ENCODE measurements around the gene CLGN. TPM values are rescaled to one million over a fixed set of nuclear protein-coding genes. Genes with fewer than 3 reads are reported as not detected.

CLGN gene
- total RNA-seq, 1 experiment from 2014 or later: 9.6 TPM

DNA sequence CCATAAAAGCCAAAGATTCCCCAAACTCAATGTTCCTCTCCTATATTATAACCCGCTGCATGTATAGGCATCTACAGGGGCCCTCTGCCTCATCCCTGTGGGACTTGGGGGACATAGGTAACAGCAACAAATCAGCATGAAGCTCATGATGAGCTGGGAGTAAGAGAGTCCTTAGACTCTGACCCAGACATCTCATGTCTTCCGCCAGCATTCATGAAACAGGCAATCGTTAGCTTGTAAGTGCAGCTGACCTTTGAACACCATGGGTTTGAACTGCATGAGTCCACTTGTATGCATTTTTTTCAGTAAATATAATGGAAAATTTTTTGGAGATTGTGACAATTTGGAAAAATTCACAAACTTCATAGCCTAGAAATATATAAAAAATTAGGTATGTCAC, 64.4 kb downstream of the CLGN start:
- no peaks in the 10 kb centered on the region for H3K27me3 ChIP-seq (ENCODE audit: low read length)
- H3K9me2 ChIP-seq (replicated peaks; ENCODE audit: low read length): no peaks in the 10 kb centered on the region
- POLR2A ChIA-PET (ENCODE audit: unreplicated experiment): no interaction called here
- BruUV-seq (replicated peaks): no TSS peak
- TF ChIP-seq EZH2 (IDR thresholded peaks at IDR 0.05; ENCODE audit: low read length, unreplicated experiment) (no peak), EZH2phosphoT487 (IDR thresholded peaks at IDR 0.05; ENCODE audit: borderline replicate concordance, low read length) (no peak)
- TF ChIP-seq, protein P1, sequence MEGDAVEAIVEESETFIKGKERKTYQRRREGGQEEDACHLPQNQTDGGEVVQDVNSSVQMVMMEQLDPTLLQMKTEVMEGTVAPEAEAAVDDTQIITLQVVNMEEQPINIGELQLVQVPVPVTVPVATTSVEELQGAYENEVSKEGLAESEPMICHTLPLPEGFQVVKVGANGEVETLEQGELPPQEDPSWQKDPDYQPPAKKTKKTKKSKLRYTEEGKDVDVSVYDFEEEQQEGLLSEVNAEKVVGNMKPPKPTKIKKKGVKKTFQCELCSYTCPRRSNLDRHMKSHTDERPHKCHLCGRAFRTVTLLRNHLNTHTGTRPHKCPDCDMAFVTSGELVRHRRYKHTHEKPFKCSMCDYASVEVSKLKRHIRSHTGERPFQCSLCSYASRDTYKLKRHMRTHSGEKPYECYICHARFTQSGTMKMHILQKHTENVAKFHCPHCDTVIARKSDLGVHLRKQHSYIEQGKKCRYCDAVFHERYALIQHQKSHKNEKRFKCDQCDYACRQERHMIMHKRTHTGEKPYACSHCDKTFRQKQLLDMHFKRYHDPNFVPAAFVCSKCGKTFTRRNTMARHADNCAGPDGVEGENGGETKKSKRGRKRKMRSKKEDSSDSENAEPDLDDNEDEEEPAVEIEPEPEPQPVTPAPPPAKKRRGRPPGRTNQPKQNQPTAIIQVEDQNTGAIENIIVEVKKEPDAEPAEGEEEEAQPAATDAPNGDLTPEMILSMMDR (conservative IDR thresholded peaks at IDR 0.05; ENCODE audit: low read depth, low read length): no peak
- no peak overlapping the region for H3K4me2 ChIP-seq (ENCODE audit: low read length)
- no peak overlapping the region for H3K4me3 ChIP-seq (ENCODE audit: low read length)
- peaks cover 9% of the 10 kb centered on the region for H3K4me1 ChIP-seq (ENCODE audit: insufficient read depth, low read length)
- no peak overlapping the region for H3K27ac ChIP-seq (ENCODE audit: low read length)
- DNase-seq (no peak), ATAC-seq (no peak)
- peaks cover 6% of the 10 kb centered on the region for H3F3A ChIP-seq (ENCODE audit: low read length, unreplicated experiment)
- CTCF ChIA-PET: no interaction called here
- H2AFZ ChIP-seq (ENCODE audit: low read length): no peak overlapping the region
- H3K79me2 ChIP-seq (ENCODE audit: low read length): no peaks in the 10 kb centered on the region
- no peaks in the 10 kb centered on the region for H3K9me3 ChIP-seq (ENCODE audit: low read length)
- no peak overlapping the region for H3K9ac ChIP-seq (ENCODE audit: low read length)
- H4K20me1 ChIP-seq (ENCODE audit: low read length): no peaks in the 10 kb centered on the region
- no peaks in the 10 kb centered on the region; the same call in 1 of the 2 replicates for H3K36me3 ChIP-seq (ENCODE audit: low read depth, low read length)
- intact Hi-C loops (cut with micrococcal nuclease): no loop called here

DNA sequence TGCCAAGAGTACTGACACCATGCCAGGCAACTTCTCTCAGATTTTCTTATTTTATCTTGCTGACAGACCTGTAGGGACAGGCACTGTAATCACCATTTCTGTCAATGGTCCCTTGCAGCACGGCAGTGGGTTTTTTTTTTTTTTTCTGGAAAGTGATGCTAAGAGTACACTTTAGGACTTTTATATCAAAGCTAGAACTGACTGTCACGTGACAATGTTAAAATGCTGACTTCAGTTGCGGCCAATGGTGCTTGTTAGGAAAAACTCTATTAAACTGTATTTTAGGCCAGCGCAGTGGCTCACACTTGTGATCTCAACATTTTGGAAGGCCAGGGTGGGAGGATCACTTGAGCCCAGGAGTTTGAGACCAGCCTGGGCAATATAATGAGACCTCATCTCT, 66.3 kb downstream of the CLGN start:
- intact Hi-C loops (cut with micrococcal nuclease): loop anchor here (2.0 kb wide), 1 partner anchor 490 kb away; no protein-coding TSS in a partner anchor
- no peak overlapping the region for H3K9ac ChIP-seq (ENCODE audit: low read length)
- no peaks in the 10 kb centered on the region for H3F3A ChIP-seq (ENCODE audit: low read length, unreplicated experiment)
- no peaks in the 10 kb centered on the region for H3K27me3 ChIP-seq (ENCODE audit: low read length)
- POLR2A ChIA-PET (ENCODE audit: unreplicated experiment): no interaction called here
- no peaks in the 10 kb centered on the region for H3K79me2 ChIP-seq (ENCODE audit: low read length)
- CTCF ChIA-PET: interaction anchor here (0.7 kb wide), 1 partner anchor 66 kb away, joined by 4 read pairs; the partner anchor contains the start of gene CLGN
- no peaks in the 10 kb centered on the region for H3K9me3 ChIP-seq (ENCODE audit: low read length)
- no peak overlapping the region for H3K4me2 ChIP-seq (ENCODE audit: low read length)
- no peaks in the 10 kb centered on the region for H3K4me1 ChIP-seq (ENCODE audit: insufficient read depth, low read length)
- TF ChIP-seq EZH2phosphoT487 (IDR thresholded peaks at IDR 0.05; ENCODE audit: borderline replicate concordance, low read length): no peak
- TF ChIP-seq, protein P1 (conservative IDR thresholded peaks at IDR 0.05; ENCODE audit: low read depth, low read length): no peak
- no peak for TF ChIP-seq EZH2 (IDR thresholded peaks at IDR 0.05; ENCODE audit: low read length, unreplicated experiment)
- BruUV-seq (replicated peaks): no TSS peak
- no peak overlapping the region for H3K27ac ChIP-seq (ENCODE audit: low read length)
- ATAC-seq (no peak), DNase-seq (no peak)
- H3K36me3 ChIP-seq (ENCODE audit: low read depth, low read length): no peaks in the 10 kb centered on the region; the same call in 1 of the 2 replicates
- no peak overlapping the region for H3K4me3 ChIP-seq (ENCODE audit: low read length)
- no peaks in the 10 kb centered on the region for H3K9me2 ChIP-seq (replicated peaks; ENCODE audit: low read length)
- no peaks in the 10 kb centered on the region for H4K20me1 ChIP-seq (ENCODE audit: low read length)
- H2AFZ ChIP-seq (ENCODE audit: low read length): no peak overlapping the region

DNA sequence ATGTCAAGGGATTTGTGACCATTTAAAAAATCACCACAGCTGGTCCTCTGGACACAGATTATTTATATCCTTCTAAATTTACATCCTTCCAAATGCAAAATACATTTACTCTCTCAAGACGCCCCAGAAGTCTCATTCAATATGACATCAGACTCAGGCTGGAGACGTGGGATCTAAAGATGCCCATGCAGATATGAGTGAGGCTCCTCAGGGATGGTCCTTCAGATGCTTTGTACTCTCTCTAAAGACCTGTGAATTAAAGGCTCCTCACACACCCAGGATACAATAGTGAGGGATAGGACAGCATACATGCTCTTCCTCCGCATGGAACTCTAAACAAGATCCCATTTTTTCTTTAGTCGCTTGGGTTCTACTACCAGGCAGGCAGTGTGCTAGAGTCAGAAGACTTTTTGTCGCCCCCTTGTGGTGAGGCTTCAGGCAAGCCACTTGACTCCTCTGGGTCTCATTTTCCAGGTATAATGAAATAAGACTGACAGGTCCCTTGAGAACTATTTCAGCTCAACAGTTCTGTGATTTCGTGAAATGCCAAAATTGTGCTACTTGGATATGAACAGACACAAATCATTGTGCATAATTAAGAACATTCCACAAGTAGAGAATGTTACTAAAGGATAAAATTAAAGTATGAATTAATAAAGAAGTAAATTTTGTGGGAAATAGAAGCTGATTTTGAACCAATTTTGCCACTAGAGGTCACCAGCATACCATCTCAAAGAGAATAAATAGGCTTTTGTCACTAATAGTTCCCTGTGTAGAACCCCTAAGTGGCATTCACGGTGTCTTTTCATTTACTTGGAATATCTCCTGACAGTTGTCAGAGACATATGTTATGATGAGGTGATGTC, 67.7 kb downstream of the CLGN start:
- H3K4me3 ChIP-seq (ENCODE audit: low read length): no peak overlapping the region
- no peaks in the 10 kb centered on the region for H3K9me3 ChIP-seq (ENCODE audit: low read length)
- H3K36me3 ChIP-seq (ENCODE audit: low read depth, low read length): no peaks in the 10 kb centered on the region; the same call in 1 of the 2 replicates
- BruUV-seq (replicated peaks): no TSS peak
- TF ChIP-seq EZH2 (IDR thresholded peaks at IDR 0.05; ENCODE audit: low read length, unreplicated experiment): no peak
- TF ChIP-seq, protein P1 (conservative IDR thresholded peaks at IDR 0.05; ENCODE audit: low read depth, low read length): peak; percentile 89
- H3K27ac ChIP-seq (ENCODE audit: low read length): no peak overlapping the region
- H3K27me3 ChIP-seq (ENCODE audit: low read length): no peaks in the 10 kb centered on the region
- DNase-seq (peak; percentile 86), ATAC-seq (peak; percentile 95)
- no peaks in the 10 kb centered on the region for H3F3A ChIP-seq (ENCODE audit: low read length, unreplicated experiment)
- intact Hi-C loops (cut with micrococcal nuclease): loop anchor here (1.0 to 2.0 kb wide), 3 partner anchors 251 to 491 kb away; no protein-coding TSS in a partner anchor
- CTCF ChIA-PET: interaction anchor here (0.6 to 1.5 kb wide), 9 partner anchors 8 to 705 kb away, joined by 3 to 21 read pairs (median 5); partner anchors contain the start of gene SCOC
- H2AFZ ChIP-seq (ENCODE audit: low read length): peak overlapping the region; percentile 41; the same call in 1 of the 2 replicates
- no peak overlapping the region for H3K9ac ChIP-seq (ENCODE audit: low read length)
- no peaks in the 10 kb centered on the region for H3K9me2 ChIP-seq (replicated peaks; ENCODE audit: low read length)
- H3K4me1 ChIP-seq (ENCODE audit: insufficient read depth, low read length): no peaks in the 10 kb centered on the region
- no peaks in the 10 kb centered on the region for H4K20me1 ChIP-seq (ENCODE audit: low read length)
- H3K4me2 ChIP-seq (ENCODE audit: low read length): no peak overlapping the region
- POLR2A ChIA-PET (ENCODE audit: unreplicated experiment): no interaction called here
- H3K79me2 ChIP-seq (ENCODE audit: low read length): no peaks in the 10 kb centered on the region

Measured in PC-3 (cell line).